COLO829 (cell line): ENCODE results near the gene SLC25A22.

ENCODE experiments used
- DNase-seq: peaks from one replicate; pipeline ENCODE4 v3.0.0; 2012; ENCODE audit warnings: low spot score

Gene SLC25A22

GRCh38 chr11:803467-803742 lies 5.3 kb upstream of the SLC25A22 start:
- DNase-seq = no peak

- no peak for DNase-seq
Observed at GRCh38 chr11:802693-803466, 4.8 kb upstream of the SLC25A22 start.

GRCh38 chr11:802018-802617 lies 4.0 kb upstream of the SLC25A22 start:
- no peak for DNase-seq

- no peak for DNase-seq
Observed at GRCh38 chr11:801097-801780, 3.2 kb upstream of the SLC25A22 start.

- no peak for DNase-seq
Observed at GRCh38 chr11:800473-800872, 2.4 kb upstream of the SLC25A22 start.

- no peak for DNase-seq
Observed at GRCh38 chr11:799641-800316, 1.7 kb upstream of the SLC25A22 start.

GRCh38 chr11:797296-798092 lies 587 bp downstream of the SLC25A22 start:
- no peak for DNase-seq

- no peak for DNase-seq
Observed at GRCh38 chr11:796565-797295, 1.4 kb downstream of the SLC25A22 start.

- no peak for DNase-seq
Observed at GRCh38 chr11:795634-796564, 2.2 kb downstream of the SLC25A22 start.

- no peak for DNase-seq
Observed at GRCh38 chr11:794766-795633, 3.1 kb downstream of the SLC25A22 start.

GRCh38 chr11:794013-794765 lies 3.9 kb downstream of the SLC25A22 start:
- no peak for DNase-seq

GRCh38 chr11:793556-793955 lies 4.5 kb downstream of the SLC25A22 start:
- no peak for DNase-seq

GRCh38 chr11:792873-793272 lies 5.2 kb downstream of the SLC25A22 start:
- no peak for DNase-seq

GRCh38 chr11:792535-792821 lies 5.6 kb downstream of the SLC25A22 start:
- DNase-seq = no peak

- DNase-seq = no peak
Observed at GRCh38 chr11:791658-792534, 6.2 kb downstream of the SLC25A22 start.

- no peak for DNase-seq
Observed at GRCh38 chr11:790721-791564, 7.1 kb downstream of the SLC25A22 start.

- no peak for DNase-seq
Observed at GRCh38 chr11:789943-790342, 8.1 kb downstream of the SLC25A22 start, which contains the start of gene CEND1. CEND1 (minus strand) TSS chr11:790090; CDS start chr11:788576, 1,514 bp downstream.
